DND-41 (cell line): ENCODE data around the gene KRT9.

Source experiments
- EZH2 ChIP-seq: IDR thresholded peaks from 3 replicates; pipeline ENCODE4 v1.6.1; 2012; ENCODE audit warnings: borderline replicate concordance, low read depth, mild to moderate bottlenecking, moderate library complexity, low read length, inconsistent platforms; ENCODE audit not compliant: severe bottlenecking
- TF ChIP-seq, protein P1 (sequence below): IDR thresholded peaks from 2 replicates; pipeline ENCODE4 v1.5.1; 2012; ENCODE audit warnings: borderline replicate concordance, low read length, moderate library complexity, mild to moderate bottlenecking; ENCODE audit not compliant: poor library complexity, severe bottlenecking; ENCODE audit errors: extremely low read depth

DNA sequence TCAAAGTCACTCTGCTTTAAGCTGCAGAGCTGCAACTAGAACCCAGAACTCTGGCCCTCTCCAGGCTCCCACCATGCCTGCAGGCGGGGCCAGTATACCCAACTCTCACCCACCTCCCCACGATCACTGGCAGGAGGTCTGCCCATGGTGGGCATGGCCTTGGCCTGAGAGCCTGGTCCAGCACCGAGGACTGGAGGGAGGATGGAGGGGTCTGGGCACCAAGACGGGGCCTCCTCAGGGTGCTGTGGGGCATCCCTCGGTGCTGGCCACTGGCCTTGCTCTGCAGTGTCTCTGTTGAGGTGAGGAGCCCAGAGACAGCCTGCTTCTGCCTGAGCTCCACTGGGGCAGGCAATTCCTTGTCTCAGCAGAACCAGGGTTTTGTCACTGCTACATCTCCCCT is 42.2 kb upstream of the KRT9 start:
- TF ChIP-seq, protein P1, sequence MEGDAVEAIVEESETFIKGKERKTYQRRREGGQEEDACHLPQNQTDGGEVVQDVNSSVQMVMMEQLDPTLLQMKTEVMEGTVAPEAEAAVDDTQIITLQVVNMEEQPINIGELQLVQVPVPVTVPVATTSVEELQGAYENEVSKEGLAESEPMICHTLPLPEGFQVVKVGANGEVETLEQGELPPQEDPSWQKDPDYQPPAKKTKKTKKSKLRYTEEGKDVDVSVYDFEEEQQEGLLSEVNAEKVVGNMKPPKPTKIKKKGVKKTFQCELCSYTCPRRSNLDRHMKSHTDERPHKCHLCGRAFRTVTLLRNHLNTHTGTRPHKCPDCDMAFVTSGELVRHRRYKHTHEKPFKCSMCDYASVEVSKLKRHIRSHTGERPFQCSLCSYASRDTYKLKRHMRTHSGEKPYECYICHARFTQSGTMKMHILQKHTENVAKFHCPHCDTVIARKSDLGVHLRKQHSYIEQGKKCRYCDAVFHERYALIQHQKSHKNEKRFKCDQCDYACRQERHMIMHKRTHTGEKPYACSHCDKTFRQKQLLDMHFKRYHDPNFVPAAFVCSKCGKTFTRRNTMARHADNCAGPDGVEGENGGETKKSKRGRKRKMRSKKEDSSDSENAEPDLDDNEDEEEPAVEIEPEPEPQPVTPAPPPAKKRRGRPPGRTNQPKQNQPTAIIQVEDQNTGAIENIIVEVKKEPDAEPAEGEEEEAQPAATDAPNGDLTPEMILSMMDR = no peak
- TF ChIP-seq EZH2 = no peak
